ENCODE measurements around the gene HUNK. TPM values are rescaled to one million over a fixed set of nuclear protein-coding genes. Genes with fewer than 3 reads are reported as not detected.

Gene HUNK
- total RNA-seq, 1 donor from 2014 or later, result 0.77 TPM

DNA sequence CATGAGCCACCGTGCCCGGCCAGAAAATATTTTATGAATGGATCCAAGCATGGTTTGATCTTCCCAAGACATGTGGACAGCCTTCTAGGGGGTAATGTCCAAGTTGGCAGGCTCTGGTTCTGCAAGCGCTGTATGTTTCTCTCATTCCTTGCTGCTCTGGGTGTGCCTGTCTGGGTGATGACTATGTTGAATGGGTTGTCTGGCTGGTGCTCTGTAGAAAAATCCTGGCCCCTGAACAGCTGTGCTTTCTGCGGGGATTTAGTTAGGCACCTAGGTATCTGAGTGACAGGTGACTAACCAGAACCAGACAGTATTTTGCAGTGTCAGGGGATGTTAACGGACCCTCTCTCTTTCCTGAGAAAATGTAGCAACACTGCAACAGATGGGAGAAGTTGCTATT lies 14.1 kb downstream of the HUNK start:
- Histone ChIP-seq H3K9me3 (ENCODE audit: insufficient read depth, low read depth, low read length) (no peaks in the 10 kb centered on the region), H3K4me3 (ENCODE audit: insufficient read depth, low read depth, low read length) (no peak overlapping the region), H3K79me2 (ENCODE audit: insufficient read depth, low read length) (no peaks in the 10 kb centered on the region), H3K27ac (ENCODE audit: low read depth, low read length) (no peak overlapping the region), H4K20me1 (ENCODE audit: insufficient read depth, low read length) (no peaks in the 10 kb centered on the region), H3K4me2 (ENCODE audit: low read length) (no peak overlapping the region), H3K9ac (ENCODE audit: low read length) (no peak overlapping the region), H2AFZ (ENCODE audit: low read depth, low read length) (no peak overlapping the region), H3K27me3 (ENCODE audit: insufficient read depth, low read length) (no peaks in the 10 kb centered on the region), H3K4me1 (ENCODE audit: insufficient read depth, low read length) (no peaks in the 10 kb centered on the region), H3K36me3 (ENCODE audit: insufficient read depth, low read length) (no peaks in the 10 kb centered on the region)
- no peak overlapping the region for H3K27ac Mint-ChIP-seq (ENCODE audit: unreplicated experiment)
- no peak overlapping the region for H3K4me3 Mint-ChIP-seq (ENCODE audit: unreplicated experiment)
- peaks cover 3% of the 10 kb centered on the region for H3K27me3 Mint-ChIP-seq (ENCODE audit: low read depth, unreplicated experiment)
- no peak for FAIRE-seq
- no peak for DNase-seq (ENCODE audit: low read depth)
- no peaks in the 10 kb centered on the region for H3K36me3 Mint-ChIP-seq (ENCODE audit: low read depth, unreplicated experiment)
- H3K4me1 Mint-ChIP-seq (ENCODE audit: low read depth, unreplicated experiment), result peaks cover 6% of the 10 kb centered on the region
- TF ChIP-seq, protein P1, sequence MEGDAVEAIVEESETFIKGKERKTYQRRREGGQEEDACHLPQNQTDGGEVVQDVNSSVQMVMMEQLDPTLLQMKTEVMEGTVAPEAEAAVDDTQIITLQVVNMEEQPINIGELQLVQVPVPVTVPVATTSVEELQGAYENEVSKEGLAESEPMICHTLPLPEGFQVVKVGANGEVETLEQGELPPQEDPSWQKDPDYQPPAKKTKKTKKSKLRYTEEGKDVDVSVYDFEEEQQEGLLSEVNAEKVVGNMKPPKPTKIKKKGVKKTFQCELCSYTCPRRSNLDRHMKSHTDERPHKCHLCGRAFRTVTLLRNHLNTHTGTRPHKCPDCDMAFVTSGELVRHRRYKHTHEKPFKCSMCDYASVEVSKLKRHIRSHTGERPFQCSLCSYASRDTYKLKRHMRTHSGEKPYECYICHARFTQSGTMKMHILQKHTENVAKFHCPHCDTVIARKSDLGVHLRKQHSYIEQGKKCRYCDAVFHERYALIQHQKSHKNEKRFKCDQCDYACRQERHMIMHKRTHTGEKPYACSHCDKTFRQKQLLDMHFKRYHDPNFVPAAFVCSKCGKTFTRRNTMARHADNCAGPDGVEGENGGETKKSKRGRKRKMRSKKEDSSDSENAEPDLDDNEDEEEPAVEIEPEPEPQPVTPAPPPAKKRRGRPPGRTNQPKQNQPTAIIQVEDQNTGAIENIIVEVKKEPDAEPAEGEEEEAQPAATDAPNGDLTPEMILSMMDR (IDR thresholded peaks at IDR 0.05; ENCODE audit: insufficient read depth, low read depth, low read length), result no peak
- no peak for TF ChIP-seq EZH2 (IDR thresholded peaks at IDR 0.05; ENCODE audit: insufficient read depth, low read length)
- peaks cover 4% of the 10 kb centered on the region for H3K9me3 Mint-ChIP-seq (ENCODE audit: unreplicated experiment)

DNA sequence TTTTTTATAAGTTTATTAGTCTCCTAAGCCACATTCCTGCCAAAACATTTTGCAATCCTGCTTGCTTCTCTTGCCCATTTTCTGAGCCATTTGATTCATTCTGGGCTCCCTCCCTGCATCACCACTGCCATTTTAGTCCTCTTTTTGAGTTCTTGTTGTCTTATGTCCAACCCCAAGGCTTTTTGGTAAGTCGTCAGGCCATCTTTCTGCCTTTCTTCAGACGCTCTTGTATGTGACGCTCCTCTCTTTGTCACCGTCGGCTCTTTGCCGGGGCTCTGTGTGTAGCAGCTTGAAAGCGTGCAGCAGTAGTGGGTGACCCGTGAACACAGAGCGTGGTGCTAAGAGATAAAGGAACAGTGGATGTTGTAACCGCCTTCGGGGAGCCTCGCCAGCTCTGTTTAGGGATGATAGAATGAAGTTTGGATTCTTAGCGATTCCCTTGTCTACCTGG lies 14.6 kb downstream of the HUNK start:
- Histone ChIP-seq H2AFZ (ENCODE audit: low read depth, low read length) (no peak overlapping the region), H3K4me2 (ENCODE audit: low read length) (no peak overlapping the region), H3K27ac (ENCODE audit: low read depth, low read length) (no peak overlapping the region), H3K4me3 (ENCODE audit: insufficient read depth, low read depth, low read length) (no peak overlapping the region), H3K9ac (ENCODE audit: low read length) (no peak overlapping the region), H4K20me1 (ENCODE audit: insufficient read depth, low read length) (no peaks in the 10 kb centered on the region), H3K79me2 (ENCODE audit: insufficient read depth, low read length) (no peaks in the 10 kb centered on the region), H3K27me3 (ENCODE audit: insufficient read depth, low read length) (no peaks in the 10 kb centered on the region), H3K36me3 (ENCODE audit: insufficient read depth, low read length) (no peaks in the 10 kb centered on the region), H3K9me3 (ENCODE audit: insufficient read depth, low read depth, low read length) (no peaks in the 10 kb centered on the region), H3K4me1 (ENCODE audit: insufficient read depth, low read length) (no peaks in the 10 kb centered on the region)
- DNase-seq (ENCODE audit: low read depth), result no peak
- no peak overlapping the region for H3K27ac Mint-ChIP-seq (ENCODE audit: unreplicated experiment)
- H3K36me3 Mint-ChIP-seq (ENCODE audit: low read depth, unreplicated experiment), result no peaks in the 10 kb centered on the region
- H3K4me3 Mint-ChIP-seq (ENCODE audit: unreplicated experiment), result no peak overlapping the region
- no peak for TF ChIP-seq EZH2 (IDR thresholded peaks at IDR 0.05; ENCODE audit: insufficient read depth, low read length)
- TF ChIP-seq, protein P1 (IDR thresholded peaks at IDR 0.05; ENCODE audit: insufficient read depth, low read depth, low read length), result no peak
- peaks cover 4% of the 10 kb centered on the region for H3K9me3 Mint-ChIP-seq (ENCODE audit: unreplicated experiment)
- FAIRE-seq, result no peak
- H3K27me3 Mint-ChIP-seq (ENCODE audit: low read depth, unreplicated experiment), result no peaks in the 10 kb centered on the region
- peaks cover 6% of the 10 kb centered on the region for H3K4me1 Mint-ChIP-seq (ENCODE audit: low read depth, unreplicated experiment)

DNA sequence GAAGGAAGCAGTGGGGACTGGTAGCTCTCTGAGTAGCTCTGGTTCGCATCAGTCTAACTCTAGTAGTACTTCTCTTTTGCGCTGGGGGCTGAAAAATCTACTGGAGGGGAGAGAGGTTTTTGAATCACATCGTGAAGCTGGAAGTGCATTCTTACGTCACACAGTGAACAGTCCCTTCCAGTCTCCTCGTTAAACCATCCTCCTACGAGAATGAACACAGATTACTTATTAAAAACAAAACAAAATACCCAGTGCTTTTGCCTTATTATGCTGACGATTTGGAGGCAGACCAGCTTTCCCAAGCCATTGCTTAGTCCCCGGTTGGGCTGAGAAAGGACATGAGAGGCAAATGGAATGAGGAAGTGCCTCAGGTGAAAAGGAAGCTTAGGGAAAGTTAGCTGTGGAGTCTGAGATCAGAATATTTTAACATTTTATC lies 16.1 kb downstream of the HUNK start:
- Histone ChIP-seq H3K36me3 (ENCODE audit: insufficient read depth, low read length) (no peaks in the 10 kb centered on the region), H2AFZ (ENCODE audit: low read depth, low read length) (no peak overlapping the region), H3K4me3 (ENCODE audit: insufficient read depth, low read depth, low read length) (no peak overlapping the region), H3K27me3 (ENCODE audit: insufficient read depth, low read length) (no peaks in the 10 kb centered on the region), H4K20me1 (ENCODE audit: insufficient read depth, low read length) (no peaks in the 10 kb centered on the region), H3K4me1 (ENCODE audit: insufficient read depth, low read length) (no peaks in the 10 kb centered on the region), H3K4me2 (ENCODE audit: low read length) (no peak overlapping the region), H3K79me2 (ENCODE audit: insufficient read depth, low read length) (no peaks in the 10 kb centered on the region), H3K9me3 (ENCODE audit: insufficient read depth, low read depth, low read length) (no peaks in the 10 kb centered on the region), H3K9ac (ENCODE audit: low read length) (no peak overlapping the region), H3K27ac (ENCODE audit: low read depth, low read length) (no peak overlapping the region)
- no peak for TF ChIP-seq EZH2 (IDR thresholded peaks at IDR 0.05; ENCODE audit: insufficient read depth, low read length)
- TF ChIP-seq, protein P1 (IDR thresholded peaks at IDR 0.05; ENCODE audit: insufficient read depth, low read depth, low read length), result no peak
- Mint-ChIP-seq H3K27ac (ENCODE audit: unreplicated experiment) (no peak overlapping the region), H3K36me3 (ENCODE audit: low read depth, unreplicated experiment) (no peaks in the 10 kb centered on the region), H3K27me3 (ENCODE audit: low read depth, unreplicated experiment) (no peaks in the 10 kb centered on the region), H3K9me3 (ENCODE audit: unreplicated experiment) (peaks cover 4% of the 10 kb centered on the region), H3K4me3 (ENCODE audit: unreplicated experiment) (no peak overlapping the region), H3K4me1 (ENCODE audit: low read depth, unreplicated experiment) (peaks cover 10% of the 10 kb centered on the region)
- no peak for DNase-seq (ENCODE audit: low read depth)
- no peak for FAIRE-seq

Data from astrocyte (in vitro differentiated cells and primary cell).